ENCODE data around the gene SNRPD3.
"Not testable (repeated sequence)": the region's sequence is repeated elsewhere in the genome, so short reads cannot be mapped to it uniquely, and the experiment has no call there.

- TF ChIP-seq POLR2A (IDR thresholded peaks at IDR 0.05; ENCODE audit: low read depth, low read length); EZH2 (IDR thresholded peaks at IDR 0.05; ENCODE audit: borderline replicate concordance, low read depth, low read length, severe bottlenecking): not testable (repeated sequence)
Measured at GRCh38 chr22:24602847-24603769, 47.3 kb downstream of the SNRPD3 start, which contains the start of gene GGT1.

All from endothelial cell of umbilical vein (primary cell).